ENCODE measurements around the gene PCCA. TPM values are rescaled to one million over a fixed set of nuclear protein-coding genes. Genes with fewer than 3 reads are reported as not detected.

PCCA gene
- total RNA-seq, 1 donor from 2014 or later, result 33.3 TPM

DNA sequence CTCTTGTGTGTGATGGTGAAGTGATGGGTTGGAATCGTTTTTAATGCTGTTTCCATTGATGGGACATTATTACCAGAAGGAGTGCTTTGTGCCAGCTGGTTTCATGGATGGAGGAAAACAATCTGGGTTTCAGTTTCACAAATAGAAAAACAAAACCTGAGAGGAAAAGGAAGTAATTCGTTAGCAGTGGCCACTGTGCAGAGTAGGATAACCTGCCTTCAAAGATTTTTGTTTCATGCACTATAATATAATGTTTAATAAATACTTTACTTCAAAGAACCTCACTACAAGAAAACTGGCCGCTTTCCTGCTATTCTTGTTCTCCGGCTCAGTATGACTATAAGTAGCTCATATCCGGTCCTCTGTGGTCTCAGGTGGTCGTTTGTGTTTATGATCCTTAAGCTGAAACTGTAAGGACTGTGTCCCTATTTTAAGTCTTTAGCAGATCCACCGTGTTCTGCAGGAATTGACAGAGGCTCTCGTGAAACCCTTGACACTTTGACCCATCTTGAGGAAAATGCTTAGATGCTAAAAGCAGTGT is 395.0 kb downstream of the PCCA start:
- Mint-ChIP-seq H3K36me3 (ENCODE audit: low read depth, unreplicated experiment) (no peaks in the 10 kb centered on the region), H3K4me1 (ENCODE audit: unreplicated experiment) (peaks cover 18% of the 10 kb centered on the region), H3K27ac (ENCODE audit: unreplicated experiment) (no peak overlapping the region), H3K27me3 (ENCODE audit: unreplicated experiment) (no peaks in the 10 kb centered on the region), H3K4me3 (ENCODE audit: unreplicated experiment) (no peak overlapping the region), H3K9me3 (ENCODE audit: unreplicated experiment) (no peaks in the 10 kb centered on the region)
- TF ChIP-seq, protein P1, sequence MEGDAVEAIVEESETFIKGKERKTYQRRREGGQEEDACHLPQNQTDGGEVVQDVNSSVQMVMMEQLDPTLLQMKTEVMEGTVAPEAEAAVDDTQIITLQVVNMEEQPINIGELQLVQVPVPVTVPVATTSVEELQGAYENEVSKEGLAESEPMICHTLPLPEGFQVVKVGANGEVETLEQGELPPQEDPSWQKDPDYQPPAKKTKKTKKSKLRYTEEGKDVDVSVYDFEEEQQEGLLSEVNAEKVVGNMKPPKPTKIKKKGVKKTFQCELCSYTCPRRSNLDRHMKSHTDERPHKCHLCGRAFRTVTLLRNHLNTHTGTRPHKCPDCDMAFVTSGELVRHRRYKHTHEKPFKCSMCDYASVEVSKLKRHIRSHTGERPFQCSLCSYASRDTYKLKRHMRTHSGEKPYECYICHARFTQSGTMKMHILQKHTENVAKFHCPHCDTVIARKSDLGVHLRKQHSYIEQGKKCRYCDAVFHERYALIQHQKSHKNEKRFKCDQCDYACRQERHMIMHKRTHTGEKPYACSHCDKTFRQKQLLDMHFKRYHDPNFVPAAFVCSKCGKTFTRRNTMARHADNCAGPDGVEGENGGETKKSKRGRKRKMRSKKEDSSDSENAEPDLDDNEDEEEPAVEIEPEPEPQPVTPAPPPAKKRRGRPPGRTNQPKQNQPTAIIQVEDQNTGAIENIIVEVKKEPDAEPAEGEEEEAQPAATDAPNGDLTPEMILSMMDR (IDR thresholded peaks at IDR 0.05; ENCODE audit: unreplicated experiment), result no peak
- DNase-seq (ENCODE audit: low spot score), result no peak

DNA sequence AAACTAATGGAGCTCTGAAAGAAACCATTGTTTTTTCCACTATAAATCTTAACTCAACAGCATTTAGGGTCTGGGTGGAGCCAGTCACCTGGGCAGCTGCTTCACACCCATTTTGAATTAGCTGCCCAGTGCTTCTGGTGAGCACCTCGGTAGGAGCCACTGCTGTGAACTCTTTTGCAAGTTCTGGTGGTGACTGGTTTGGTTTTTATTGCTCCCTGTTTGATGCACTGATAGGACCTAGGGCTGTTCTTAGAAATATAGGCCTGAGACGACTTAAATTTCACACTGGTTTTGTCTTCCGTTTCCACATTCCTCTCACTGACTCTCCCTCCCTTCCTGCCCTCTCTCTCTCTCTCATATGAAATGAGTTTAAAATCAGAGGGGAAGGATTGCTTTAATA is 395.8 kb downstream of the PCCA start:
- Mint-ChIP-seq H3K36me3 (ENCODE audit: low read depth, unreplicated experiment) (no peaks in the 10 kb centered on the region), H3K9me3 (ENCODE audit: unreplicated experiment) (no peaks in the 10 kb centered on the region), H3K4me1 (ENCODE audit: unreplicated experiment) (peaks cover 18% of the 10 kb centered on the region), H3K4me3 (ENCODE audit: unreplicated experiment) (no peak overlapping the region), H3K27me3 (ENCODE audit: unreplicated experiment) (no peaks in the 10 kb centered on the region), H3K27ac (ENCODE audit: unreplicated experiment) (no peak overlapping the region)
- no peak for DNase-seq (ENCODE audit: low spot score)
- TF ChIP-seq, protein P1 (IDR thresholded peaks at IDR 0.05; ENCODE audit: unreplicated experiment), result no peak

DNA sequence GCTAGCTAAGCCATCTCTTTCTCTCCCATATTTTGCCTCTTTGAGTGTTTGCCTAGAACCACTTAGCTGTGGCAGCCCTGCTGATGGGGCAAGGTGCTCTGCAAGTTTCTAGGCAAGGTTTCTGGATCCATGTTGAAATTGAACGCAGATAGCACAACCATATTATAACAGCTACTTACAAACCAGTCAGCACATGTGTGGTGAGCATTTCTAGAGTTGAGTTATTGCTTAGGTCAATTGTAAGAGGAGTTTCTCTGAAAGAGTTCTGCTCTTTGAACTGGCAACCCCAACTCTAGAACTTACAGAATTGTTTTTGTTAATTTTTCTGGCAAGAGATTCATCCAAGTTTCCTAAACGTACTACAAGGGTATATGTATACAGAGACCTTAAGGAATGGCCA is 396.4 kb downstream of the PCCA start:
- no peaks in the 10 kb centered on the region for H3K27me3 Mint-ChIP-seq (ENCODE audit: unreplicated experiment)
- H3K36me3 Mint-ChIP-seq (ENCODE audit: low read depth, unreplicated experiment), result no peaks in the 10 kb centered on the region
- TF ChIP-seq, protein P1 (IDR thresholded peaks at IDR 0.05; ENCODE audit: unreplicated experiment), result no peak
- H3K27ac Mint-ChIP-seq (ENCODE audit: unreplicated experiment), result no peak overlapping the region
- H3K4me1 Mint-ChIP-seq (ENCODE audit: unreplicated experiment), result peaks cover 18% of the 10 kb centered on the region
- no peak for DNase-seq (ENCODE audit: low spot score)
- no peaks in the 10 kb centered on the region for H3K9me3 Mint-ChIP-seq (ENCODE audit: unreplicated experiment)
- H3K4me3 Mint-ChIP-seq (ENCODE audit: unreplicated experiment), result no peak overlapping the region

DNA sequence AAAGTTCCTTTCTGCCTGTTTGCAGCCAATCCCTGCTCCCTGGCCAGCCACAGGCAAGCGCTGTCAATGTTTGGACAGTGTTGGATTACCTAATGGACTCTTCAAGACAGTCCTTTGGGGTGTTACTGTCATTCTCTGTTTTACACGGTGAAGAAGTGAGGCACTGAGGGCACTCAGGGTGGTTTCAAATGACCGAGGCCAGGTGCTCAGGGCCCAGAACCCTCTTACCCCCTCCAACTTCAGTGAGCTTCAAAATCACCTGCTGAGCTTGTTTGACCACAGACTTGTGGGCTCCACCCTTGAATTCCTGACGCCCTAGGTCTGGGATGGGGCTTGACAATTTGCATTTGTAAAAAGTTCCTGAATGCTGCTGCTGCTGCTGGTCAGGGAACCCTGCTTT is 401.8 kb downstream of the PCCA start:
- Mint-ChIP-seq H3K4me3 (ENCODE audit: unreplicated experiment) (no peak overlapping the region), H3K27ac (ENCODE audit: unreplicated experiment) (no peak overlapping the region), H3K36me3 (ENCODE audit: low read depth, unreplicated experiment) (no peaks in the 10 kb centered on the region), H3K4me1 (ENCODE audit: unreplicated experiment) (peaks cover 11% of the 10 kb centered on the region), H3K9me3 (ENCODE audit: unreplicated experiment) (no peaks in the 10 kb centered on the region), H3K27me3 (ENCODE audit: unreplicated experiment) (no peaks in the 10 kb centered on the region)
- no peak for DNase-seq (ENCODE audit: low spot score)
- TF ChIP-seq, protein P1 (IDR thresholded peaks at IDR 0.05; ENCODE audit: unreplicated experiment), result no peak

DNA sequence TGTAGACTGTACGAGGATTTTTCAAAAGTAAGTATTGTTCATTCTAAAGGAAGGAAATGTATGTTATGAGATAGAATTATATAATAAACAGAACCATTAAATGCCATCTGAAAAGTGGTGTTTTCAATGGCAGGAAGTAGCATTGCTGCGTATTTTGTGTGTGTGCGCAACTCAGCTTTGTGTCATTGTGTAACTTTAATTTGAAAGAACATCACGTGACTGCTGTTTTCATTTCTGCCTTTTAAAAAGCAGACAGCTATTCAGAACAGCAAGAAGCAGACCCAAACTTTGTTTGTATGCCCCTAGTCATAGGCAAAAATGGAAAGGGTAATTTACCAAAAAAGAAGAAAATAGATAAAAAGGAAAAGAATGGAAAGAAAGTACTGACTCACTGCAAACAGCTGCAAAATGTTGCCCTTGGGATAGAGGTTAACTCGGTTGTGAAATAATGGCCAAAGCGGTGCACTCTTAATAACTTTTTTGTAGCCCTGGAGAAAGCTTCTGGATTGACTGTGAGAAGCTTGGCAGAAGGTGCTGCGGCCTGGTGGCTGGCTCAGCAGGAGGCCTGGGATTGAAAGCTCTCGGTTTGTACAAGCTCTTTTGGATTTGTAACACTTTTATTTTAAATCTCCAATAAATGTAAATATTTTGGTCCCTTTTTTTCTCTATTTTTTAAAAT is 402.4 kb downstream of the PCCA start:
- H3K4me3 Mint-ChIP-seq (ENCODE audit: unreplicated experiment), result no peak overlapping the region
- TF ChIP-seq, protein P1 (IDR thresholded peaks at IDR 0.05; ENCODE audit: unreplicated experiment), result no peak
- no peak overlapping the region for H3K27ac Mint-ChIP-seq (ENCODE audit: unreplicated experiment)
- no peaks in the 10 kb centered on the region for H3K27me3 Mint-ChIP-seq (ENCODE audit: unreplicated experiment)
- H3K36me3 Mint-ChIP-seq (ENCODE audit: low read depth, unreplicated experiment), result no peaks in the 10 kb centered on the region
- no peak for DNase-seq (ENCODE audit: low spot score)
- no peaks in the 10 kb centered on the region for H3K9me3 Mint-ChIP-seq (ENCODE audit: unreplicated experiment)
- peaks cover 11% of the 10 kb centered on the region for H3K4me1 Mint-ChIP-seq (ENCODE audit: unreplicated experiment)

All from endothelial cell (in vitro differentiated cells).